Mammary epithelial cell (primary cell): ENCODE results near the gene SLC45A3.

Source experiments
- EZH2 ChIP-seq: IDR thresholded peaks from 2 replicates; pipeline ENCODE4 v1.6.1; 2012; ENCODE audit warnings: low read length, inconsistent platforms, borderline replicate concordance
- TF ChIP-seq, protein P1 (sequence below), 2 donors: IDR thresholded peaks in 1 of 2; conservative IDR thresholded peaks in 1 of 2; 2 replicates each; pipeline ENCODE4 v1.5.1; 2011 to 2012; ENCODE audit warnings: inconsistent platforms in 2 of 2, low read length in 2 of 2, mild to moderate bottlenecking in 2 of 2, control low read depth in 1 of 2, low read depth in 1 of 2; ENCODE audit not compliant: insufficient read depth in 1 of 2; ENCODE audit errors: extremely low read depth in 1 of 2

- no peak for TF ChIP-seq EZH2
- TF ChIP-seq, protein P1, sequence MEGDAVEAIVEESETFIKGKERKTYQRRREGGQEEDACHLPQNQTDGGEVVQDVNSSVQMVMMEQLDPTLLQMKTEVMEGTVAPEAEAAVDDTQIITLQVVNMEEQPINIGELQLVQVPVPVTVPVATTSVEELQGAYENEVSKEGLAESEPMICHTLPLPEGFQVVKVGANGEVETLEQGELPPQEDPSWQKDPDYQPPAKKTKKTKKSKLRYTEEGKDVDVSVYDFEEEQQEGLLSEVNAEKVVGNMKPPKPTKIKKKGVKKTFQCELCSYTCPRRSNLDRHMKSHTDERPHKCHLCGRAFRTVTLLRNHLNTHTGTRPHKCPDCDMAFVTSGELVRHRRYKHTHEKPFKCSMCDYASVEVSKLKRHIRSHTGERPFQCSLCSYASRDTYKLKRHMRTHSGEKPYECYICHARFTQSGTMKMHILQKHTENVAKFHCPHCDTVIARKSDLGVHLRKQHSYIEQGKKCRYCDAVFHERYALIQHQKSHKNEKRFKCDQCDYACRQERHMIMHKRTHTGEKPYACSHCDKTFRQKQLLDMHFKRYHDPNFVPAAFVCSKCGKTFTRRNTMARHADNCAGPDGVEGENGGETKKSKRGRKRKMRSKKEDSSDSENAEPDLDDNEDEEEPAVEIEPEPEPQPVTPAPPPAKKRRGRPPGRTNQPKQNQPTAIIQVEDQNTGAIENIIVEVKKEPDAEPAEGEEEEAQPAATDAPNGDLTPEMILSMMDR (conservative IDR thresholded peaks at IDR 0.05 in 1 of 2, IDR thresholded peaks at IDR 0.05 in 1 of 2; ENCODE audit: extremely low read depth in 1 of 2, insufficient read depth in 1 of 2, low read depth in 1 of 2, low read length in 2 of 2) = no peak
Observed at GRCh38 chr1:205714906-205715246, 34.6 kb upstream of the SLC45A3 start.
